ENCODE data around the gene MRPL3. TPM values are rescaled to one million over a fixed set of nuclear protein-coding genes. Genes with fewer than 3 reads are reported as not detected.

The MRPL3 gene
- 95.9 to 107 TPM (median 99.6 TPM) in 5 replicates for total RNA-seq (2022; extraction: Qiagen RNA extraction; ENCODE audit: low read depth)

GRCh38 chr3:131502530-131503319, at the start of gene MRPL3:
Gene MRPL3, minus strand, starts transcription at chr3:131502971. Its CDS starts 150 bp downstream, at chr3:131502821.

Other genes with a start within 250 kb of the MRPL3 start
- gene NUDT16, start 121.2 kb downstream of the MRPL3 start, total RNA-seq (2022; extraction: Qiagen RNA extraction; ENCODE audit: low read depth), result 5.7 to 6.7 TPM (median 6.4 TPM) in 5 replicates

Measured in A549 treated with DMSO at 1 μM for 4 hours (cell line).